ENCODE results near the gene BUD13.

DNA sequence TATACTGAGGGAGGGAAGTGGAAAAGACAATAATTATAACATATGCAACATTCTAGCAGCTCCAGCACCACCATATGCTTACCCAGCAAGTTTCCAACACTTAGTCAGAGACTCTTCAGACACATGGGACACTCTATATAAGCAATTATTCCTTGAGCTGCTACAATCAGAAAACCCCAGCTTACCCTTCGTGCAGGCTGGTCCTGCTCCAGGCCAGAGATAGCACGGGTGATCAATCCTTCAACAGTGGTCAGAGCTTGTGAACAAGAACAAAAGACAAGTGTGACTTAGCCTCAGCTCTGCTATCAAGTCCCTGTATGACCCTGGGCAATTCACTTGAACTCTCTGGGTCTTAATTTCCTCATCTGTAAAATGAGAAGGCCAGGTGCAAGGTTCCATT is 13.5 kb upstream of the BUD13 start:
- TF ChIP-seq, protein P1, sequence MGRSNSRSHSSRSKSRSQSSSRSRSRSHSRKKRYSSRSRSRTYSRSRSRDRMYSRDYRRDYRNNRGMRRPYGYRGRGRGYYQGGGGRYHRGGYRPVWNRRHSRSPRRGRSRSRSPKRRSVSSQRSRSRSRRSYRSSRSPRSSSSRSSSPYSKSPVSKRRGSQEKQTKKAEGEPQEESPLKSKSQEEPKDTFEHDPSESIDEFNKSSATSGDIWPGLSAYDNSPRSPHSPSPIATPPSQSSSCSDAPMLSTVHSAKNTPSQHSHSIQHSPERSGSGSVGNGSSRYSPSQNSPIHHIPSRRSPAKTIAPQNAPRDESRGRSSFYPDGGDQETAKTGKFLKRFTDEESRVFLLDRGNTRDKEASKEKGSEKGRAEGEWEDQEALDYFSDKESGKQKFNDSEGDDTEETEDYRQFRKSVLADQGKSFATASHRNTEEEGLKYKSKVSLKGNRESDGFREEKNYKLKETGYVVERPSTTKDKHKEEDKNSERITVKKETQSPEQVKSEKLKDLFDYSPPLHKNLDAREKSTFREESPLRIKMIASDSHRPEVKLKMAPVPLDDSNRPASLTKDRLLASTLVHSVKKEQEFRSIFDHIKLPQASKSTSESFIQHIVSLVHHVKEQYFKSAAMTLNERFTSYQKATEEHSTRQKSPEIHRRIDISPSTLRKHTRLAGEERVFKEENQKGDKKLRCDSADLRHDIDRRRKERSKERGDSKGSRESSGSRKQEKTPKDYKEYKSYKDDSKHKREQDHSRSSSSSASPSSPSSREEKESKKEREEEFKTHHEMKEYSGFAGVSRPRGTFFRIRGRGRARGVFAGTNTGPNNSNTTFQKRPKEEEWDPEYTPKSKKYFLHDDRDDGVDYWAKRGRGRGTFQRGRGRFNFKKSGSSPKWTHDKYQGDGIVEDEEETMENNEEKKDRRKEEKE (IDR thresholded peaks at IDR 0.05) = no peak
- TF ChIP-seq, protein P2, sequence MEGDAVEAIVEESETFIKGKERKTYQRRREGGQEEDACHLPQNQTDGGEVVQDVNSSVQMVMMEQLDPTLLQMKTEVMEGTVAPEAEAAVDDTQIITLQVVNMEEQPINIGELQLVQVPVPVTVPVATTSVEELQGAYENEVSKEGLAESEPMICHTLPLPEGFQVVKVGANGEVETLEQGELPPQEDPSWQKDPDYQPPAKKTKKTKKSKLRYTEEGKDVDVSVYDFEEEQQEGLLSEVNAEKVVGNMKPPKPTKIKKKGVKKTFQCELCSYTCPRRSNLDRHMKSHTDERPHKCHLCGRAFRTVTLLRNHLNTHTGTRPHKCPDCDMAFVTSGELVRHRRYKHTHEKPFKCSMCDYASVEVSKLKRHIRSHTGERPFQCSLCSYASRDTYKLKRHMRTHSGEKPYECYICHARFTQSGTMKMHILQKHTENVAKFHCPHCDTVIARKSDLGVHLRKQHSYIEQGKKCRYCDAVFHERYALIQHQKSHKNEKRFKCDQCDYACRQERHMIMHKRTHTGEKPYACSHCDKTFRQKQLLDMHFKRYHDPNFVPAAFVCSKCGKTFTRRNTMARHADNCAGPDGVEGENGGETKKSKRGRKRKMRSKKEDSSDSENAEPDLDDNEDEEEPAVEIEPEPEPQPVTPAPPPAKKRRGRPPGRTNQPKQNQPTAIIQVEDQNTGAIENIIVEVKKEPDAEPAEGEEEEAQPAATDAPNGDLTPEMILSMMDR (IDR thresholded peaks at IDR 0.05 in 2 of 3, conservative IDR thresholded peaks at IDR 0.05 in 1 of 3; ENCODE audit: control insufficient read depth in 2 of 3, extremely low read depth in 1 of 3, insufficient read depth in 1 of 3, low read depth in 3 of 3, low read length in 3 of 3) = no peak
- TF ChIP-seq CHD4 (IDR thresholded peaks at IDR 0.05) (no peak), BCL11A (IDR thresholded peaks at IDR 0.05; ENCODE audit: low read depth, low read length) (no peak), POU2F2 (IDR thresholded peaks at IDR 0.05; ENCODE audit: borderline replicate concordance, low read depth, low read length) (no peak), ZNF274 (IDR thresholded peaks at IDR 0.05; ENCODE audit: insufficient read depth, insufficient read length) (no peak)
- TF ChIP-seq, protein P3, sequence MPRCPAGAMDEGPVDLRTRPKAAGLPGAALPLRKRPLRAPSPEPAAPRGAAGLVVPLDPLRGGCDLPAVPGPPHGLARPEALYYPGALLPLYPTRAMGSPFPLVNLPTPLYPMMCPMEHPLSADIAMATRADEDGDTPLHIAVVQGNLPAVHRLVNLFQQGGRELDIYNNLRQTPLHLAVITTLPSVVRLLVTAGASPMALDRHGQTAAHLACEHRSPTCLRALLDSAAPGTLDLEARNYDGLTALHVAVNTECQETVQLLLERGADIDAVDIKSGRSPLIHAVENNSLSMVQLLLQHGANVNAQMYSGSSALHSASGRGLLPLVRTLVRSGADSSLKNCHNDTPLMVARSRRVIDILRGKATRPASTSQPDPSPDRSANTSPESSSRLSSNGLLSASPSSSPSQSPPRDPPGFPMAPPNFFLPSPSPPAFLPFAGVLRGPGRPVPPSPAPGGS (IDR thresholded peaks at IDR 0.05; ENCODE audit: borderline replicate concordance, insufficient read depth, low read depth, low read length, poor library complexity, severe bottlenecking) = no peak
- TF ChIP-seq, protein P4, sequence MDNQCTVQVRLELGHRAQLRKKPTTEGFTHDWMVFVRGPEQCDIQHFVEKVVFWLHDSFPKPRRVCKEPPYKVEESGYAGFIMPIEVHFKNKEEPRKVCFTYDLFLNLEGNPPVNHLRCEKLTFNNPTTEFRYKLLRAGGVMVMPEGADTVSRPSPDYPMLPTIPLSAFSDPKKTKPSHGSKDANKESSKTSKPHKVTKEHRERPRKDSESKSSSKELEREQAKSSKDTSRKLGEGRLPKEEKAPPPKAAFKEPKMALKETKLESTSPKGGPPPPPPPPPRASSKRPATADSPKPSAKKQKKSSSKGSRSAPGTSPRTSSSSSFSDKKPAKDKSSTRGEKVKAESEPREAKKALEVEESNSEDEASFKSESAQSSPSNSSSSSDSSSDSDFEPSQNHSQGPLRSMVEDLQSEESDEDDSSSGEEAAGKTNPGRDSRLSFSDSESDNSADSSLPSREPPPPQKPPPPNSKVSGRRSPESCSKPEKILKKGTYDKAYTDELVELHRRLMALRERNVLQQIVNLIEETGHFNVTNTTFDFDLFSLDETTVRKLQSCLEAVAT (IDR thresholded peaks at IDR 0.05) = no peak
- TF ChIP-seq, protein P5, sequence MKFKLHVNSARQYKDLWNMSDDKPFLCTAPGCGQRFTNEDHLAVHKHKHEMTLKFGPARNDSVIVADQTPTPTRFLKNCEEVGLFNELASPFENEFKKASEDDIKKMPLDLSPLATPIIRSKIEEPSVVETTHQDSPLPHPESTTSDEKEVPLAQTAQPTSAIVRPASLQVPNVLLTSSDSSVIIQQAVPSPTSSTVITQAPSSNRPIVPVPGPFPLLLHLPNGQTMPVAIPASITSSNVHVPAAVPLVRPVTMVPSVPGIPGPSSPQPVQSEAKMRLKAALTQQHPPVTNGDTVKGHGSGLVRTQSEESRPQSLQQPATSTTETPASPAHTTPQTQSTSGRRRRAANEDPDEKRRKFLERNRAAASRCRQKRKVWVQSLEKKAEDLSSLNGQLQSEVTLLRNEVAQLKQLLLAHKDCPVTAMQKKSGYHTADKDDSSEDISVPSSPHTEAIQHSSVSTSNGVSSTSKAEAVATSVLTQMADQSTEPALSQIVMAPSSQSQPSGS (IDR thresholded peaks at IDR 0.05; ENCODE audit: low read length) = no peak
